Measurements from ENCODE around the gene SPRYD3. TPM values are rescaled to one million over a fixed set of nuclear protein-coding genes. Genes with fewer than 3 reads are reported as not detected.

Gene SPRYD3
- total RNA-seq, 1 donor from 2014 or later = 20.6 TPM

DNA sequence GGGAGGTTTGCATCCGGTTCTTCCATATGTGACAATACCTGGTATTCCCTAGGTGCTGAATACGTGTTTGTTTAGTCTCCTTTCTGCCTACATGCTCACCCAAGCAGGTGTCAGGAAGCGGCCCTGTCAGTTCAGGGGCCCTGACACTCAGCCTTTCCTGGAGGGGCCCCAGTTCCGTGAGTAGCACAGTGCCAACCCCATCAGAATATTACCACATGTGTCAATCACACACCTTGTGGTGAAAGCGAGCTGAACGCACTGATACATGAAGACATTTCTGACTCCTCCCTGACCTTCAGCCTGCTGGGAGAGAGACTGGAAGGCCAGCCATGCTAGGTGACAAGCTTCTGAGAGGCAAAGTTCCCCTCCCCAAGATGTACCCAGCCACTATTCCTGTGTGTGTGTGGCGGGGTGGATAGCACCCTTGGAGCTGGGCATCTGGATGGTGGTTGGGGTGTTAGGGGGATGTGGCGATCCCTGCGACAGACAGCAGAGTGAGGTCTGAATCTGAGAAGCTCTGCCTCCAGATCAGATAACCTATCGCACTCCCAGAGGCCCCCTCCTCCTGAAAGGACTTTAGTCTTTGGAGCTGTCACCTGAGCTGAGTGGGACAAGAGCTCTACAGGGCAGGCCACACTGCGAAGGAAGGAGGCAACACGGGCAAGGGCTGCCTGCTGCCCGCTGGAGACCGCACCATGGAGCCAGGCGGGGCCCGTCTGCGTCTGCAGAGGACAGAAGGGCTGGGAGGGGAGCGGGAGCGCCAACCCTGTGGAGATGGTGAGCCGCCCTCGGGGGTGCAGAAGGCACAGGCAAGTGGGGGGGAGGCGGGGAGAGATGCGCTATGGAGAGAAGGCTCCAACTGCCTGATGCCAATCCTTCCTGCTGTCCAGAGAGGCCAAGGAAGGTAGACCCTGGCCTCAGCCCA, 24.0 kb upstream of the SPRYD3 start, which contains the start of gene SOAT2:
SOAT2 (plus strand) TSS at position 604 of the 925 bp plus-strand sequence; CDS start at position 696, 92 bp downstream.
- TF ChIP-seq, protein P1, sequence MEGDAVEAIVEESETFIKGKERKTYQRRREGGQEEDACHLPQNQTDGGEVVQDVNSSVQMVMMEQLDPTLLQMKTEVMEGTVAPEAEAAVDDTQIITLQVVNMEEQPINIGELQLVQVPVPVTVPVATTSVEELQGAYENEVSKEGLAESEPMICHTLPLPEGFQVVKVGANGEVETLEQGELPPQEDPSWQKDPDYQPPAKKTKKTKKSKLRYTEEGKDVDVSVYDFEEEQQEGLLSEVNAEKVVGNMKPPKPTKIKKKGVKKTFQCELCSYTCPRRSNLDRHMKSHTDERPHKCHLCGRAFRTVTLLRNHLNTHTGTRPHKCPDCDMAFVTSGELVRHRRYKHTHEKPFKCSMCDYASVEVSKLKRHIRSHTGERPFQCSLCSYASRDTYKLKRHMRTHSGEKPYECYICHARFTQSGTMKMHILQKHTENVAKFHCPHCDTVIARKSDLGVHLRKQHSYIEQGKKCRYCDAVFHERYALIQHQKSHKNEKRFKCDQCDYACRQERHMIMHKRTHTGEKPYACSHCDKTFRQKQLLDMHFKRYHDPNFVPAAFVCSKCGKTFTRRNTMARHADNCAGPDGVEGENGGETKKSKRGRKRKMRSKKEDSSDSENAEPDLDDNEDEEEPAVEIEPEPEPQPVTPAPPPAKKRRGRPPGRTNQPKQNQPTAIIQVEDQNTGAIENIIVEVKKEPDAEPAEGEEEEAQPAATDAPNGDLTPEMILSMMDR (IDR thresholded peaks at IDR 0.05; ENCODE audit: unreplicated experiment) = no peak
- H3K36me3 Mint-ChIP-seq = peaks cover 4% of the 10 kb centered on the region
- no peak for DNase-seq (ENCODE audit: low spot score in 2 of 2, unreplicated experiment in 2 of 2)
- no peak within 1 kb of the TSS for H3K4me3 Mint-ChIP-seq
- H3K4me1 Mint-ChIP-seq = peaks cover 22% of the 10 kb centered on the region
- no peaks in the 10 kb centered on the region for H3K9me3 Mint-ChIP-seq
- no peak within 1 kb of the TSS for H3K27ac Mint-ChIP-seq
- H3K27me3 Mint-ChIP-seq (ENCODE audit: low read depth) = no peaks in the 10 kb centered on the region

DNA sequence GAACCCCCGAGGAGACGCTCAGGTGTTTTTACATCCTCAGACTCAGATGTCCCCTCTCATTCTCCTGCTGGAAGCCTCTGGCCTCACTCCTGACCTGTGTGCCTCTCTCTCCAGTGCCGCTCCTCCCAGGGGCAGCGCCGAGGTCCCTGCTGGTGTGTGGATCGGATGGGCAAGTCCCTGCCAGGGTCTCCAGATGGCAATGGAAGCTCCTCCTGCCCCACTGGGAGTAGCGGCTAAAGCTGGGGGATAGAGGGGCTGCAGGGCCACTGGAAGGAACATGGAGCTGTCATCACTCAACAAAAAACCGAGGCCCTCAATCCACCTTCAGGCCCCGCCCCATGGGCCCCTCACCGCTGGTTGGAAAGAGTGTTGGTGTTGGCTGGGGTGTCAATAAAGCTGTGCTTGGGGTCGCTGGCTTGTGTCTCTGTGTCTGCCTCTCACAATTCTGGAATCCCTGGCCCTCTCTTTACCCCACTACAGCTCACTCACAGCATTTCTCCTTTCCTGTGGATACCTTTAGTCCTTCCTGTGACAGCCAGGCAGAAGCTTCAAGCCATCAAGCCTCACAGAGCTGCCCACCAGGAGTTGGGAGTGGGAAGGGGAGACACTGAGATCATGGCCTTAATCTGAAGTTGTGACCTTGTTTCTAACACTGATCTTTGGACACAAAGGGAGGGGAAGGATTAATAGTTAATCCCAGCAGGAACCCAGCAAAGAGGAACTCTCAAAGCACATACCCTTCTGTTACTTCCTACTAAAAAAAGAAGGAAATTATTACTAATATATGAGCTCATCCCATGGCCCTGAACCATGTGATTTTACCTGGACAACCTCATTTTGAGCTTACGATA, 23.0 kb upstream of the SPRYD3 start:
- Mint-ChIP-seq H3K4me3 (no peak overlapping the region), H3K36me3 (peaks cover 4% of the 10 kb centered on the region), H3K27ac (no peak overlapping the region), H3K4me1 (peaks cover 23% of the 10 kb centered on the region), H3K27me3 (ENCODE audit: low read depth) (no peaks in the 10 kb centered on the region), H3K9me3 (no peaks in the 10 kb centered on the region)
- no peak for DNase-seq (ENCODE audit: low spot score in 2 of 2, unreplicated experiment in 2 of 2)
- TF ChIP-seq, protein P1 (IDR thresholded peaks at IDR 0.05; ENCODE audit: unreplicated experiment) = no peak

DNA sequence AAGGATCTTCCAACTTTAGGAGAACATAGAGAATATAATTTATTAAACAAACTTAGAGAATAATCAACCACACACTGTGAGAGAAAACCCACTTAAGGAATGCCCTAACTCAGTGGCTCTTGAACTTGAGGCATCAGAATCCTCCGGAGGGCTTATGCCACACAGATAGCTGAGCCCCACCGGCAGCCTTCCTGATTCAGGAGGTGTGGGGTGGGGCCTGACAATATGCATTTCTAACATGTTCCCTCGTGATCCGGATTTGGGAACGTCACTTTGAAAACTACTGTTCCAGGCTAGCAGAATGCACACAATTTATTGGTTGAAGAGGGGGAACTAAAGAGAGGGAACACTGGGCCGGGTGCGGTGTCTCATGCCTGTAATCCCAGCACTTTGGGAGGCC, 22.1 kb upstream of the SPRYD3 start:
- H3K4me3 Mint-ChIP-seq = no peak overlapping the region
- H3K36me3 Mint-ChIP-seq = peaks cover 4% of the 10 kb centered on the region
- H3K27ac Mint-ChIP-seq = no peak overlapping the region
- no peak for DNase-seq (ENCODE audit: low spot score in 2 of 2, unreplicated experiment in 2 of 2)
- no peaks in the 10 kb centered on the region for H3K9me3 Mint-ChIP-seq
- peaks cover 1% of the 10 kb centered on the region for H3K27me3 Mint-ChIP-seq (ENCODE audit: low read depth)
- TF ChIP-seq, protein P1 (IDR thresholded peaks at IDR 0.05; ENCODE audit: unreplicated experiment) = no peak
- peaks cover 29% of the 10 kb centered on the region for H3K4me1 Mint-ChIP-seq

DNA sequence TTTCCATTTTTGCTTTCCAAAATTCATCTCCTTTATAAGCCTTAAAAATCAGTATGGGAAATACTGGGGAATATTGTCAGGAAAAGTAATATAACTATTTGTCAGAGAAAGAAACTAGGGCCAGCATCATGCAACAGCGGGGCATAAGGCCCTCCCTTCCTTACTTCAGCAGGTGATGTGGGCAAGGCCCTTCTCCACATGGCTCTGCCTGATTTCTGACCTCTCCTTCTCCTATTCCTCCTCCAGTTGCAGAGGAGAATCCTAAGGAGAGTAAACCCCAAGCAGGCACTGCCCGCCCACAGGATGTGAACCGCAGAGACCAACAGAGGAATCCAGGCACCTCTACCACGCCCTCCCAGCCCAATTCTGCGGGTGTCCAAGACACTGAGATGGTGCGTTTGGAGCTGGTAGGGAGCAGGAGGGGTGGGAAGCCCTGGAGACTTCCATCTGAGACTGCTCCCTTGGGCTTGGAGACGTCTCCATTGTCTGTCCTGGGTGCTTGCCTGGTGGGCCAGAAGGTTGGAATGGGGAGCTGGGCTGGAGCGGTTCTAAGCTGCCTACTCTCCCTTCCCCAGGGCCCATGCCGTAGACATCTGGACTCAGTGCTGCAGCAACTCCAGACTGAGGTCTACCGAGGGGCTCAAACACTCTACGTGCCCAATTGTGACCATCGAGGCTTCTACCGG, 21.4 kb upstream of the SPRYD3 start:
- no peak for DNase-seq (ENCODE audit: low spot score in 2 of 2, unreplicated experiment in 2 of 2)
- no peak overlapping the region for H3K27ac Mint-ChIP-seq
- no peak overlapping the region for H3K4me3 Mint-ChIP-seq
- peaks cover 4% of the 10 kb centered on the region for H3K36me3 Mint-ChIP-seq
- no peaks in the 10 kb centered on the region for H3K9me3 Mint-ChIP-seq
- TF ChIP-seq, protein P1 (IDR thresholded peaks at IDR 0.05; ENCODE audit: unreplicated experiment) = no peak
- peaks cover 1% of the 10 kb centered on the region for H3K27me3 Mint-ChIP-seq (ENCODE audit: low read depth)
- H3K4me1 Mint-ChIP-seq = peaks cover 32% of the 10 kb centered on the region

All from mesothelial cell of epicardium (in vitro differentiated cells).